Measurements from ENCODE around the gene STAM.

DNA sequence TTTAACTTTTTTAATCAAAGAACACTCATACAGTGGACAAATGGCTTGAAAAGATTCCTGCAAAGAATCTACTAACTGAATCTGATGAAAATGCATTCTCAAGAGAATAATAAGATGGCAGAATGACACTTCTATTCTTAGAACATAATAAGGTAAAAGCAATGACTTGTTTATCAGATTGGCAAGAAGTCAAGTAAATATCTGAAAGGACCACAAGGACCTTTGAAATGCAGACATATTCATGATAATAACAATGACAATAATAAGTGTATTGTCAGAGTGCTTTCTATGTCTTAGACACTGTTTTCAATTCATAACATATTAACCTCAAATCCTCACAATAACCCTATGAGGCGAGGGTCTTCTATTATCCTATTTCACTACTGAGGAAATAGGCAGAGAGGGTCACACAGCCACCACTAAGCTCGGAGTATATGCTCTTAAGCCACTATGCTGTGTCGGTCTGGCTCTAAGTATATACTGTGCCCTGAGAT is 37.4 kb upstream of the STAM start:
- TF ChIP-seq KLF9 (tag by site-specific recombination; IDR thresholded peaks at IDR 0.05; ENCODE audit: low read depth): no peak
- no peak for TF ChIP-seq PBX3 (CRISPR knock-in tag; IDR thresholded peaks at IDR 0.05)
- no peak for TF ChIP-seq CTCF (tag by site-specific recombination; IDR thresholded peaks at IDR 0.05)
- no peak for TF ChIP-seq ZNF544 (tag by site-specific recombination; IDR thresholded peaks at IDR 0.05)
- no peak for TF ChIP-seq ZNF792 (tag by site-specific recombination; IDR thresholded peaks at IDR 0.05)
- no peak for TF ChIP-seq ZNF24 (tag by site-specific recombination; IDR thresholded peaks at IDR 0.05)
- no peak for TF ChIP-seq ZNF10 (tag by site-specific recombination; IDR thresholded peaks at IDR 0.05)
- no peak for TF ChIP-seq ZNF311 (tag by site-specific recombination; IDR thresholded peaks at IDR 0.05; ENCODE audit: borderline replicate concordance)
- no peak for TF ChIP-seq REPIN1 (tag by site-specific recombination; IDR thresholded peaks at IDR 0.05; ENCODE audit: low read depth)
- TF ChIP-seq YY1 (tag by site-specific recombination; IDR thresholded peaks at IDR 0.05): no peak
